ENCODE results near the gene LRP3.
"Not testable (repeated sequence)": the region's sequence is repeated elsewhere in the genome, so short reads cannot be mapped to it uniquely, and the experiment has no call there.

LRP3 gene

DNA sequence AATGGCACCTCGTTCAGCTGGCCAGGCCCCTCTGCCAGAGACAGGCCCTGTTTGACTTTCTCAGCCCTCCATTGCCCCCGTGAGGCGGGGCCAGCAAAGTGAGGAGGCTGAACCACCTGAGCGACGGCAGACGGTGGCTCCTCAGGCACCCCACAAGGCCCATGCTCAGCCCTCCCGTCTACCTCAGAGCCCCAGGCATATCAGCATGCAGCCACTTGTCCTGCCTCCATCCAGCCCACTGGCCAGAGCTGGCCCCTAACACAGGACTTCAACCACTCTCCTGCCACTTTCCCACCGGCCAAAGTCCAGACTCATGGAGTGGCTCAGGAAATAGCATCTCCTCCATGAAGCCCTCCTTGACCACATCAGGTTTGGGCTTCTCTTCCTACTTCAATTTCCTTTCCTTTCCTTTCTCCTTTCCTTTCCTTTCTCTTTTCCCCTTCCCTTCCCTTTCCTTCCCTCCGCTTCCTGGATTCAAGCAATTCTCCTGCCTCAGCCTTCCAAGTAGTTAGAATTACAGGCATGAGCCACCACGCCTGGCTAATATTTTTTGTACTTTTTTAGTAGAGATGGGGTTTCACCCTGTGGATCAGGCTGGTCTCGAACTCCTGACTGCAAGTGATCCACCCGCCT lies 22.2 kb downstream of the LRP3 start:
- no peak for DNase-seq (ENCODE audit: low spot score)

DNA sequence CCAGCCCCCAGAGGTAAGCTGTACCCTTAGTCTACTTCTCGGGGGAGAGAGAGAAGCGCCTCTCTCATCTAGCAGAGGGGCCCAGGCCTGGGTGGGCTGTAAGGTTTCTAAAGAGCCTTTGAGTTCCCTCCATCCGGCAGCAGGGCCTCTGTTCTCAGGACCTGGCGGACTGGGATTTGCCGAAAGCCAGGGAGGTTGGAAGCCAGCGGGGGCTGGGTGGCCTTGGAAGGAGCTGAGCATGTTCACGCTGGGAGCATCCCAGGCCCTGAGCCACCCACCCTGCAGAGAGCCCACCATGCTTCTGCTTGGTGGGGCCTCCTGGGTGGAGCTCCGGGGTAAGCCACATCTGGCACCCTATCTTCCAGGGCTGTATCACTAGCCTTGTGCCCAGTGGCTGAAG lies 23.8 kb downstream of the LRP3 start:
- no peak for DNase-seq (ENCODE audit: low spot score)

- no peak for DNase-seq (ENCODE audit: low spot score)
Observed at GRCh38 chr19:33219261-33219815, 25.2 kb downstream of the LRP3 start.

GRCh38 chr19:33220115-33220514 lies 26.0 kb downstream of the LRP3 start:
- DNase-seq (ENCODE audit: low spot score) = no peak

DNA sequence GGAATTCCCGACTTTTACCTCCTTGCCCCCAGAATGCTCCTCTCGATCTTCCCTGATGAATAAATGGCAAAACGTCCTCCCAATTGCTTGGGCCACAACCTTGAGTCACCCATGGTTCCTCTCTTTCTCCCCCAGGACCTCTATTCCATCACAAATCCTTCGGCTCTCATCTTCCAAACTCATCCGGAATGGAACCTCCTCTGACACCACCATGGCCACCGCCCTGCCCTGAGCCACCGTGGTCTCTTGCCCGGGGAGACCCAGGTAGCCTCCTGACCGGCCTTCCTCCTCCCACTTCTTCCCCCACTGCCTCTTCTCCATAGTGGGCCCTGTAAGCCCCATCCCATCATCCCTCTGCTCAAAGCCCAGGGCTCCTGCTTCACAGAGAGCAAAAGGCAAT lies 26.6 kb downstream of the LRP3 start:
- DNase-seq (ENCODE audit: low spot score) = no peak

DNA sequence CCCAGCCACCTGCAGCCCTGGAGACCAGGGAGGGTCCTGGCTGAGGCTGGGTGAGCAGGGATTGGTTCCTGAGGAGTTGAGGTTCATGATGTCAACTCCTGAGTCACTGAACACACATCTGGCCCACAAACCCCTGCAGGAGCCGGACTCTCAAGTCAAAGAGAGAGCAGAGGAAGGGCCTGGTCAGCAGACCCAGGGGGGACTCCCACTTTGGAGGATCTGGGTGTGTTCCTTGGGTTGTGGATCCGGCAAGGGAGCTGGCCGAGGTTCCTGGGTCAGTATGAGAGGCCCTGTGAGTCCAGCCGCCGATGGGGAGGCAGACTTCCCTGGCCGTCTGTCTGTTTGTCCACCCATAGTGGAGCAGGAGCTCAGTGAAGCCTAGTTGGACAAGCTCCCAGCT lies 27.5 kb downstream of the LRP3 start:
- DNase-seq (ENCODE audit: low spot score) = no peak

- DNase-seq (ENCODE audit: low spot score) = not testable (repeated sequence)
Observed at GRCh38 chr19:33222255-33222654, 28.1 kb downstream of the LRP3 start.

DNA sequence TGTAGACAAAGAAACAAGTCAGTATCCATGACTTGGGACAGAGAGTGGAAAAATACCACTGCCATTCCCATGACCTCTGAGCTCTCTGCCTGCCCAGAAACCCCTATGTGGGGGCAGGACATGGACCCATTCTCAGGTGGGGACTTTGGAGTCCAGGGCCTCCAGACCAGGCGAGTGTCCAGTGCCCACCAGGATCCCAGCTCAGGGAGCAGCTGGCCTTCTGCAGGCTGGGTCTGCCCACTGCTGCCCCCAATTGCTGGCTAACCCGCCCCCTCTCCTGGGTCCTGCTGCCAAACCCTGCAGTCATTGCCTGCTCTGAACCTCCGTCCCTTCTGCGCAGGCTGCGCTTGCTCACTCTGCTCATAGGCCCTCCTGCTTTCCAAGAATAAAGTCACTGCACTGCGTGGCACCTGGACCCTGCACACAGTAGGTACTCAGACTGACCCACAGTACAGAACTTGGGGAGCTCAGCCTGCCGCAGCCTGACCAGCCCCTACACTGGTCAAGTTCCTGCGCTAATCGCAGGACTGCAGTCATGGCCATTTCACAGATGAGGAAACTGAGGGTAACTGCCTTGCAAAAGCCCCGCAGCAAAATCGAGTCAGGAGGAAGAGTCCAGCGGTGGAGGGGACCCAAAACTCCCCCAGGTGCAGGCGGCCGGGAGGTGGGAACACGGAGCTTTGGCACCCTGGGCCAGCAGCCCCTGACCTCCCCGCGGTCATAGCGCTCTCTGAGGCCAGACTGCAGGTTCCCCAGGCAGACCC lies 30.7 kb downstream of the LRP3 start:
- DNase-seq (ENCODE audit: low spot score) = no peak

DNA sequence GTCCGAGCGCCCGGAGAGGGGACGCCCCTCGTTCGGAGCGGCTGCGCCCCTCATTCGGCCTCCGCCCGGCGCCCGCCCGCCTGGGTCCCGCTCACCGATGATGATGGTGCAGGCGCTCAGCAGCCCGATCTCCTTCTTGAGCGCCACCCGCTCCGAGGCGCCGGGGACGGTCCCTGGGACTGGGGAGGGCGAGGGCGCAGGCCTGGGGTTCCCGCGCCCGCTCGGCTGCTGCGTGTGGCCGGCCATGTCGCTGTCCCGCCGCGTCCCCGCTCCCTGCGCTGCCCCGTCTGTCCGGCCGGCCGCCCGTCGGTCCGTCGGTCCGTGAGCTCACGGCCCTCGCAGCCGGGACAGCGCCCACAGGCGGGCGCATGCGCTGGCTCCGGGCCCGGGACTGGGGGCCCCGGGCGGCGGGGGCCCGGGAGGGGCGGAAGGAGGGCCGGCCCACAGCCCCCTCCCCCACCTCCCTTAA lies 31.4 kb downstream of the LRP3 start, which contains the start of gene SLC7A10:
TSS of gene SLC7A10 (minus strand) at position 393 of the 469 bp plus-strand sequence. CDS start at position 246, 147 bp downstream.
- DNase-seq (ENCODE audit: low spot score) = no peak

DNA sequence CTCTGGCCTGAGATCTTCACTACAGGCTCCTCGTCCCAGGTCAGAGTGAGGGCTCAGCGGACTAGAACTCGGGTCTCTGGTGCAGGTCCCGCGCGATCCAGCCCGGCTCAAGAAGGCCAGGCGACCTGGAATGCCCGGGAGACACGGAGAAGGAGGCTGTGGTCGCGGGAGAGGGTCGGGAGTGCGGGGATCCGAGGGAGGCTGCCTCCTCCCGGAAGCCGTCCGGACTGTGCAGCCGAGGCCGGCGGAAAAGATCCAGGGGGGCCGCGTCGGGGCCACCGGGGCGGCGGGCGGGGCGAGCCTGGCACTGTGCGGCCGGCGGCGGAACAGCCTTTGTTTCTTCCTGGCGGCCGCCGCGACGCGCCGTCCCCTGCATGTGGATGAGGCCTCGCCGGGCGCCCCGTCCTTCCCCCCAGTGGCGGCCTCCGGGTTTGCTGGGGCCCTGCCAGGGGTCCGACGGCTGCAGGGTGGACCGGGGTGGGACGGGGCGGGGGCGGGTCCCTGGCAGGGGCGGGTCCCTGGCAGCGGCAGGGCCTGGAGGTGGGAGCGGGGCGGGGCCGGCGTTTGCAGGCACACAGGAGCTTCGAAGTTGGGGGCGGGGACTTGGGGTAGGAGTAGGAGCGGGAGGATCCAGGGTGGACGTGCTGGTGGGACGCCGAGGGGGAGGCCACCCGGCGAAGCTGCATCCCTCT lies 32.6 kb downstream of the LRP3 start:
- no peak for DNase-seq (ENCODE audit: low spot score)

GRCh38 chr19:33227242-33227650 lies 33.1 kb downstream of the LRP3 start:
- no peak for DNase-seq (ENCODE audit: low spot score)

DNA sequence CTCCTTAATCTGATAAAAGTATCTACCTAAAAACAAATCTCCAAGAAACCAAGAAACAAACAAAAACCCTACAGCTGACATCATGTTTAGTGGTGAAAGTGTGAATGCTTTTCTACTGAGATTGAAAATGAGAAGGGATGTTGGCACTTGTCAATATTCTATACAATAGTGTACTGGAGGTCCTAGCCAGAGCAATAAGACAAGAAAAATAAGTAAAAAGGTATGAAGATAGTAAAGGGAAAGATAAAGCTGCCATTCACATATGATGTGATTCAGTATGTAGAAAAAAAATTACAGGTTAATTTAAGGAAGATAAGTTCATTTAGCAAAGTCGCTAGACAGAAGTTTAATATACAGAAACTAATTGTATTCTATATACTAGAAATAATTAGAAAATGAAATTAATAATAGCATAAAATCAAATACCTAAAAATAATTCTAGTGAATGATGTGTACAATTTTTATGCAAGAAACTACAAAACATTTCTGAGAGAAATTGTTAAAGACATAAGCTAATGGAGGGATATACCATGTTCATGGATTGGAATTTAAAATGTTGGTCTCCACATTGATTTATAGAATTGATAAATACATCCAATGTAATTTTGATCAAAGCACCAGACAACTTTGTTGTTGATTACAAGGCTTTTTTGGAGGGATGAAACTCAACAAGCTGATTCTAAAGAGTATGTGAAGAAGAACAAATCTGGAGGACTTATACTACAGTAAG lies 33.9 kb downstream of the LRP3 start:
- no peak for DNase-seq (ENCODE audit: low spot score)

GRCh38 chr19:33229962-33230361 lies 35.8 kb downstream of the LRP3 start:
- DNase-seq (ENCODE audit: low spot score) = no peak

DNA sequence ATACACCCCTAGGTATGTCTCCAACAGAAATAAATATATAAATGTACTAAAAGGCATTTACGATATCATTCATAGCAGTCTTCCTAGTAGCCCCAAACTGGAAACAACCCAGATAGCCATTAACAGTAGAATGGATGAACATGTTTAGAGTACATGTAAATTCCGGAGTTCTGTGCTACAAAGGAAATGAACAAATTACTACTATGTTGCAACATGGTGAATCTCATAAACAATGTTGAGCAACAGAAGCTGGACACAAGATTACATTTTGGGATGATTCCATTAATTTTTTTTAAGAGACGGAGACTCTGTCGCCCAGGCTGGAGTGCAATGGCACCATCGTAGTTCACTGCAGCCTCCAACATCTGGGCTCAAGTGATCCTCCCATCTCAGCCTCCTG lies 37.4 kb downstream of the LRP3 start:
- no peak for DNase-seq (ENCODE audit: low spot score)

DNA sequence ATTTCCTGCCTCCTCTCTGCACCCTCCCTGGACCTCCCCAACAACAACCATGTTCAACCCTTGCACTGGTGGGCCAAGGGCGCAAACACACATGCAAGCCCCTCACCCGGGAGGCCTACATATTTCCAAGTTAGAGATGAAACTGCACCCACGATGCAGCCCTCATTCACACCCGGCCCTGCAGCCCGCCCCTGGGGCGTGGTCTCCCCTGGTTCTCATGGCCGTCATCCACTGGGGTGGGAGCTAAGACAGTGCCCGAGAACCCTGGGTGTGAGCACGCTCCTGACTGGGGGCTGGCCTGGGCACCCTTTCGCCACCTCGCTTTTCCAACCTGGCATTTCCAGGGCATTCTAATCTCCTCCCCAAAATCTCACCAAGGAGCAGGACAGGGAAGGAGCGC lies 38.5 kb downstream of the LRP3 start:
- no peak for DNase-seq (ENCODE audit: low spot score)

DNA sequence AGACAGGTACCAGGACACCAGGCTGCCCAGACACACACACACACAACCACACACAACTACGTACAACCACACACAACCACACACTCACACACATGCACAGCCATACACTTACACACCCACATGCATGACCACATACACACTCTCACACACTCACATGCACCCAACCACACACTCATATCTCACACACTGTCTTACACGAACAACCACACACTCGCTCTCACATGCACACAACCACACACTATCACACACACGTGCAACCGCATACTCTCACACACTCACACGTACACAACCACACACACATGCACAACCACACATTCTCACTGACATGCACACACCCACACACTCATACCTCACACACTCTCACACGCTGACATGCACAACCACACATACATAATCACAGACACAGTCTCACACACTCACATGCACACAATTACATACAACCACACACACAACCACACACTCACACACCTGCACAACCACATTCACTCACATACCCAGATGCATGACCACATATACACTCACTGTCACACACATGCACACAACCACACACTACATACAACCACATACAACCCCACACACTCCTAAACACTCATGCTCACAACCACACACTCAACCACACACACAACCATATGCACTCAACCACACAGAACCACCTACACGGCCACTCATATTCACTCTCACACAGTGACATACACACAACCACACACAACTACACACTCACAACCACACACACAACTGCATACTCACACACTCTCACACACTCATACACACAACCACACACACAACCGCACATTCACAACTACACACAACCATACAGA lies 39.1 kb downstream of the LRP3 start:
- DNase-seq (ENCODE audit: low spot score) = no peak

DNA sequence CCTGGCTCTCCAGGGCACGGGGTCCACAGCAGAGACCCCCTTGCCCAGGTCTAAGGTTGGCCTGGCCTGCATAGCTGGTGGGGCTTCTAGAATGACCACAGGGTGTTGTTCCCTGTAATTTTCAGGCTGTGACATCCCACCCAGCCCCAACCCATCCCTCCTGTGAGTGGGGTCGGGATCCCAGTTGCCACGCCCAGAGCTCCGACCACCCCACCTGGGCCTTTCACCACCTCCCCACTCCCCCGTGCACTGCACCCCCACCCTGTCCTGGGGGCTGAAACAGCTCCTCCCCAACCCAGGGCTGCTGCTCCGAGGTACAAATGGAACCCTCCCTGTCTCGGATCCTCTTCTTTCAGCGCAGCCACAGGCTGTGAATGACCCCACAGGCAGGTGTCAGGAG lies 40.0 kb downstream of the LRP3 start:
- DNase-seq (ENCODE audit: low spot score) = no peak

DNA sequence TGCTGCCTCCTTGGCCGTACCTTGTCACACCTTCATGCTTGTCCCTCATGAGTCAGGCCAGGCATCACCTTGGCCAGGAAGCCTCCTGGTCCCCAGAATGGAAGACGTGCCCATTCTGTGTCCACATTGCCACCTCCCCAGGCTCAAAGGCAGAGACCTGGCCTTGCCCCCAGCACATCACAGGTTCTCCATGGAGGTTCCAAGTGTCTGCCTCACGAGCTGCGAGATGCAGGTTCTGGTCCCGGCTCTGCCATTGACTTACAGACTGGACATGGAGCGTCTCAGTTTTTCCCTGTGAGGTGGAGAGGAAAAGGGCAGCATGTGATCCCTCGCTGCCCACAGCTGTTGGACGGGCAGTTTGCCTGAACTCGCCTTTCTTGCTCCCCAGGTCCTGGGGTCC lies 40.6 kb downstream of the LRP3 start:
- no peak for DNase-seq (ENCODE audit: low spot score)

- DNase-seq (ENCODE audit: low spot score) = peak; percentile 80
Observed at GRCh38 chr19:33235269-33235995, 41.3 kb downstream of the LRP3 start.

GRCh38 chr19:33235996-33236350 lies 41.8 kb downstream of the LRP3 start:
- DNase-seq (ENCODE audit: low spot score) = no peak

All from Ammon's horn (tissue), 1 donor.